ENCODE data around the gene RNF126. TPM values are rescaled to one million over a fixed set of nuclear protein-coding genes. Genes with fewer than 3 reads are reported as not detected.
"Not testable (repeated sequence)": the region's sequence is repeated elsewhere in the genome, so short reads cannot be mapped to it uniquely, and the experiment has no call there.

The RNF126 gene
- polyA plus RNA-seq, 1 donor from 2014 or later, result 33.7 TPM

GRCh38 chr19:703651-704446, 40.8 kb upstream of the RNF126 start:
- Histone ChIP-seq H2AFZ (ENCODE audit: low read depth, low read length) (no peak overlapping the region), H3F3A (ENCODE audit: insufficient read depth, low read length, poor library complexity, severe bottlenecking) (no peaks in the 10 kb centered on the region), H3K4me2 (ENCODE audit: low read length) (no peak overlapping the region), H3K9me3 (ENCODE audit: low read length) (no peaks in the 10 kb centered on the region), H3K79me2 (replicated peaks; ENCODE audit: insufficient read depth, low read length) (peaks cover 6% of the 10 kb centered on the region), H3K27ac (ENCODE audit: low read length) (no peak overlapping the region), H3K9me2 (ENCODE audit: insufficient read depth, low read length) (no peaks in the 10 kb centered on the region), H3K27me3 (ENCODE audit: insufficient read depth, low read depth, low read length) (no peaks in the 10 kb centered on the region), H4K20me1 (ENCODE audit: insufficient read depth) (no peaks in the 10 kb centered on the region), H3K36me3 (ENCODE audit: insufficient read depth, low read length) (no peaks in the 10 kb centered on the region), H3K4me3 (ENCODE audit: low read length) (no peak overlapping the region), H3K9ac (ENCODE audit: low read length) (no peak overlapping the region)
- TF ChIP-seq EP300 (conservative IDR thresholded peaks at IDR 0.05; ENCODE audit: poor library complexity, severe bottlenecking) (no peak), CTCF (IDR thresholded peaks at IDR 0.05; ENCODE audit: poor library complexity, severe bottlenecking) (no peak)
- TF ChIP-seq, protein P1, sequence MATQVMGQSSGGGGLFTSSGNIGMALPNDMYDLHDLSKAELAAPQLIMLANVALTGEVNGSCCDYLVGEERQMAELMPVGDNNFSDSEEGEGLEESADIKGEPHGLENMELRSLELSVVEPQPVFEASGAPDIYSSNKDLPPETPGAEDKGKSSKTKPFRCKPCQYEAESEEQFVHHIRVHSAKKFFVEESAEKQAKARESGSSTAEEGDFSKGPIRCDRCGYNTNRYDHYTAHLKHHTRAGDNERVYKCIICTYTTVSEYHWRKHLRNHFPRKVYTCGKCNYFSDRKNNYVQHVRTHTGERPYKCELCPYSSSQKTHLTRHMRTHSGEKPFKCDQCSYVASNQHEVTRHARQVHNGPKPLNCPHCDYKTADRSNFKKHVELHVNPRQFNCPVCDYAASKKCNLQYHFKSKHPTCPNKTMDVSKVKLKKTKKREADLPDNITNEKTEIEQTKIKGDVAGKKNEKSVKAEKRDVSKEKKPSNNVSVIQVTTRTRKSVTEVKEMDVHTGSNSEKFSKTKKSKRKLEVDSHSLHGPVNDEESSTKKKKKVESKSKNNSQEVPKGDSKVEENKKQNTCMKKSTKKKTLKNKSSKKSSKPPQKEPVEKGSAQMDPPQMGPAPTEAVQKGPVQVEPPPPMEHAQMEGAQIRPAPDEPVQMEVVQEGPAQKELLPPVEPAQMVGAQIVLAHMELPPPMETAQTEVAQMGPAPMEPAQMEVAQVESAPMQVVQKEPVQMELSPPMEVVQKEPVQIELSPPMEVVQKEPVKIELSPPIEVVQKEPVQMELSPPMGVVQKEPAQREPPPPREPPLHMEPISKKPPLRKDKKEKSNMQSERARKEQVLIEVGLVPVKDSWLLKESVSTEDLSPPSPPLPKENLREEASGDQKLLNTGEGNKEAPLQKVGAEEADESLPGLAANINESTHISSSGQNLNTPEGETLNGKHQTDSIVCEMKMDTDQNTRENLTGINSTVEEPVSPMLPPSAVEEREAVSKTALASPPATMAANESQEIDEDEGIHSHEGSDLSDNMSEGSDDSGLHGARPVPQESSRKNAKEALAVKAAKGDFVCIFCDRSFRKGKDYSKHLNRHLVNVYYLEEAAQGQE (IDR thresholded peaks at IDR 0.05; ENCODE audit: borderline replicate concordance), result no peak

DNA sequence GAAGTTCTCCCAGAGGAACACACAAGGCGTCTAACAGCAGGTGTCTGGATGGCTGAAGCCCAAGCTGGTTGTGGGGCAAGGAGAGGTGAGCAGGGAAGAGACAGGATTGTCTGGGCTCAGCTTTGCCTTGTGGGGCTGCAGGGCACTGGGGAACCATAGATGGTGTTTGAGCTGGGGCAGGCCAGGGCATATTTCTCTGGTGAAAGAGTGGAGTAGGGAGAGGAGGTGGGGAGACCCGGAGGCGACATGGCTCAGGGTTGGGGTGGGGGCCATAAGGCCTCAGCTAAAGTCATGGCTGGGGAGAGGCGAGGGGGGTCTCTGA, 40.3 kb upstream of the RNF126 start:
- Histone ChIP-seq H3K4me3 (ENCODE audit: low read length) (no peak overlapping the region), H2AFZ (ENCODE audit: low read depth, low read length) (no peak overlapping the region)

DNA sequence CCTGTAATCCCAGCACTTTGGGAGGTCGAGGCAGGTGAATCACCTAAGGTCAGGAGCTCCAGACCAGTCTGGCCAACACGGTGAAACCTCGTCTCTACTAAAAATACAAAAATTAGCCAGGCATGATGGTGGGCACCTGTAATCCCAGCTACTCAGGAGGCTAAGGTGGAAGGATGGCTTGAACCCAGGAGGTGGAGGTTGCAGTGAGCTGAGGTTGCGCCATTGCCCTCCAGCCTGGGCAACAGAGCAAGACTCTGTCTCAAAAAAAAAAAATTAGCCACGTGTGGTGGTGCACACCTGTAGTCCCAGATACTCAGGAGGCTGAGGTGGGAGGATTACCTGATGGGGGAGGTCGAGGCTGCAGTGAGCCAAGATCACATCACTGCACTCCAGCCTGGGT, 39.8 kb upstream of the RNF126 start:
- not testable (repeated sequence) for H3F3A ChIP-seq (ENCODE audit: insufficient read depth, low read length, poor library complexity, severe bottlenecking); H3K4me2 ChIP-seq (ENCODE audit: low read length)

More for the DNA sequence above, 40.3 kb upstream of the RNF126 start:
- Histone ChIP-seq H3K9ac (ENCODE audit: low read length) (no peak overlapping the region), H3K27ac (ENCODE audit: low read length) (no peak overlapping the region), H3F3A (ENCODE audit: insufficient read depth, low read length, poor library complexity, severe bottlenecking) (no peaks in the 10 kb centered on the region), H3K9me2 (ENCODE audit: insufficient read depth, low read length) (no peaks in the 10 kb centered on the region), H3K36me3 (ENCODE audit: insufficient read depth, low read length) (no peaks in the 10 kb centered on the region), H4K20me1 (ENCODE audit: insufficient read depth) (no peaks in the 10 kb centered on the region), H3K79me2 (replicated peaks; ENCODE audit: insufficient read depth, low read length) (peaks cover 4% of the 10 kb centered on the region), H3K27me3 (ENCODE audit: insufficient read depth, low read depth, low read length) (no peaks in the 10 kb centered on the region), H3K9me3 (ENCODE audit: low read length) (no peaks in the 10 kb centered on the region), H3K4me2 (ENCODE audit: low read length) (no peak overlapping the region)
- TF ChIP-seq RAD21 (conservative IDR thresholded peaks at IDR 0.05) (no peak), EP300 (conservative IDR thresholded peaks at IDR 0.05; ENCODE audit: poor library complexity, severe bottlenecking) (no peak), MXI1 (conservative IDR thresholded peaks at IDR 0.05; ENCODE audit: poor library complexity, severe bottlenecking) (no peak), SMC3 (conservative IDR thresholded peaks at IDR 0.05; ENCODE audit: poor library complexity) (no peak), CTCF (IDR thresholded peaks at IDR 0.05; ENCODE audit: poor library complexity, severe bottlenecking) (no peak), TAF1 (IDR thresholded peaks at IDR 0.05; ENCODE audit: low read depth) (no peak), POLR2AphosphoS5 (IDR thresholded peaks at IDR 0.05) (no peak), EZH2 (IDR thresholded peaks at IDR 0.05; ENCODE audit: borderline replicate concordance, insufficient read depth, low read length, poor library complexity, severe bottlenecking) (no peak)
- TF ChIP-seq, protein P1 (IDR thresholded peaks at IDR 0.05; ENCODE audit: borderline replicate concordance), result no peak

More for the DNA sequence above, 39.8 kb upstream of the RNF126 start:
- not testable (repeated sequence) for H3K9me3 ChIP-seq (ENCODE audit: low read length); H3K27me3 ChIP-seq (ENCODE audit: insufficient read depth, low read depth, low read length); H4K20me1 ChIP-seq (ENCODE audit: insufficient read depth); H3K27ac ChIP-seq (ENCODE audit: low read length); H3K9ac ChIP-seq (ENCODE audit: low read length); H2AFZ ChIP-seq (ENCODE audit: low read depth, low read length); H3K9me2 ChIP-seq (ENCODE audit: insufficient read depth, low read length); H3K79me2 ChIP-seq (replicated peaks; ENCODE audit: insufficient read depth, low read length); H3K4me3 ChIP-seq (ENCODE audit: low read length); H3K36me3 ChIP-seq (ENCODE audit: insufficient read depth, low read length)

Measured in neural cell (in vitro differentiated cells).